Body of pancreas (tissue), 4 donors: ENCODE results near the gene TXNDC11.
"Not testable (repeated sequence)": the region's sequence is repeated elsewhere in the genome, so short reads cannot be mapped to it uniquely, and the experiment has no call there.

ENCODE experiments used
- CTCF ChIP-seq, 7 experiments: fragments of 450-650 bp in 4 of 7; fragments of 200-600 bp in 3 of 7; sonication (generic) in 3 of 7; IDR thresholded peaks; one replicate each; pipeline ENCODE4 v1.5.1; 2016 to 2019; ENCODE audit warnings: antibody characterized with exemption in 7 of 7
- POLR2A ChIP-seq, 3 donors: fragments of 450-650 bp; IDR thresholded peaks; one replicate each; pipeline ENCODE4 v1.6.1; 2016; ENCODE audit warnings: antibody characterized with exemption in 3 of 3, mild to moderate bottlenecking in 2 of 3

GRCh38 chr16:11784381-11784780, 41.7 kb upstream of the TXNDC11 start:
- not testable (repeated sequence) for TF ChIP-seq CTCF, POLR2A (IDR thresholded peaks at IDR 0.05)
